ENCODE data around the gene PTPN22. TPM values are rescaled to one million over a fixed set of nuclear protein-coding genes. Genes with fewer than 3 reads are reported as not detected.

PTPN22 gene
- total RNA-seq, 4 donors from 2014 or later = 4.0 to 28.1 (median 11.2) TPM

- Histone ChIP-seq H3K27ac (no peak overlapping the region), H3K4me3 (no peak overlapping the region), H3K36me3 (peaks cover 0 to 5% (median 0%) of the 10 kb centered on the region in 4 donors), H3K4me1 (peaks cover 0 to 8% (median 0%) of the 10 kb centered on the region in 4 donors), H3K9me3 (no peaks in the 10 kb centered on the region), H3K27me3 (no peaks in the 10 kb centered on the region)
- no peak for DNase-seq
- intact Hi-C loops (cut with DNase I; ENCODE audit: low total_unique reads) (loop anchor here (5.0 kb wide), 1 partner anchor 67 kb away; the partner anchor contains the start of gene AP4B1), in situ Hi-C loops (cut with MboI; ENCODE audit: low pct_ligation_motif_present in 1 of 4, low pct_unique_long_range_greater_than_20kb in 1 of 4, low sequenced_read_pairs in 3 of 4) (loop anchor here (10.0 to 25.0 kb wide), 3 partner anchors 69 to 452 kb away; partner anchors contain the start of genes AP4B1 (in 1 of the 4), DCLRE1B (in 1 of the 4) and HIPK1 (in 1 of the 4))
- TF ChIP-seq POLR2AphosphoS5 (IDR thresholded peaks at IDR 0.05) (no peak), CTCF (IDR thresholded peaks at IDR 0.05) (peak; percentile 62 to 77 (median 67))
- 5 to 12% methylated on average over 4 of the region's 4 CpGs for WGBS, 2 donors (ENCODE audit: low coverage in 1 of 2)
These were observed 35.7 kb downstream of the PTPN22 start for GRCh38 chr1:113835686-113836290.

- Histone ChIP-seq H3K9me3 (no peaks in the 10 kb centered on the region), H3K4me1 (peaks cover 0 to 8% (median 0%) of the 10 kb centered on the region in 4 donors), H3K27ac (no peak overlapping the region), H3K4me3 (no peak overlapping the region), H3K27me3 (no peaks in the 10 kb centered on the region), H3K36me3 (peaks cover 0 to 5% (median 0%) of the 10 kb centered on the region in 4 donors)
- in situ Hi-C loops (cut with MboI; ENCODE audit: low pct_ligation_motif_present in 1 of 4, low pct_unique_long_range_greater_than_20kb in 1 of 4, low sequenced_read_pairs in 3 of 4) (loop anchor here (5.0 to 25.0 kb wide), 4 partner anchors 68 to 453 kb away; partner anchors contain the start of genes AP4B1 (in 2 of the 4), DCLRE1B (in 1 of the 4) and HIPK1 (in 1 of the 4)), intact Hi-C loops (cut with DNase I; ENCODE audit: low total_unique reads) (loop anchor here (5.0 kb wide), 1 partner anchor 68 kb away; the partner anchor contains the start of gene AP4B1)
- TF ChIP-seq EP300 (IDR thresholded peaks at IDR 0.05; ENCODE audit: low read depth) (no peak), CTCF (IDR thresholded peaks at IDR 0.05) (no peak), POLR2AphosphoS5 (IDR thresholded peaks at IDR 0.05) (no peak), POLR2A (IDR thresholded peaks at IDR 0.05) (no peak)
- WGBS, 2 donors (ENCODE audit: low coverage in 1 of 2) = 90 to 97% methylated on average over 1 to 2 of the region's 2 CpGs
- DNase-seq = no peak
These were observed 36.8 kb downstream of the PTPN22 start for GRCh38 chr1:113834716-113835115.

- TF ChIP-seq POLR2AphosphoS5 (IDR thresholded peaks at IDR 0.05) (no peak), EP300 (IDR thresholded peaks at IDR 0.05; ENCODE audit: low read depth) (no peak), CTCF (IDR thresholded peaks at IDR 0.05) (no peak), POLR2A (IDR thresholded peaks at IDR 0.05) (no peak)
- H3K4me3 ChIP-seq = no peak overlapping the region
- no peak overlapping the region for H3K27ac ChIP-seq
- no peaks in the 10 kb centered on the region for H3K27me3 ChIP-seq
- H3K4me1 ChIP-seq = no peaks in the 10 kb centered on the region
- no peaks in the 10 kb centered on the region for H3K36me3 ChIP-seq
- in situ Hi-C loops (cut with MboI; ENCODE audit: low pct_ligation_motif_present in 1 of 4, low pct_unique_long_range_greater_than_20kb in 1 of 4, low sequenced_read_pairs in 3 of 4) = loop anchor here (5.0 to 25.0 kb wide), 4 partner anchors 72 to 457 kb away; partner anchors contain the start of genes AP4B1 (in 2 of the 4), DCLRE1B (in 1 of the 4) and HIPK1 (in 1 of the 4)
- DNase-seq = no peak
- no peaks in the 10 kb centered on the region for H3K9me3 ChIP-seq
- intact Hi-C loops (cut with DNase I; ENCODE audit: low total_unique reads) = no loop called here
- WGBS, 2 donors (ENCODE audit: low coverage in 1 of 2) = 81 to 91% methylated on average over 3 of the region's 3 CpGs
These were observed 41.5 kb downstream of the PTPN22 start for GRCh38 chr1:113830039-113830438.

- H3K4me1 ChIP-seq = no peaks in the 10 kb centered on the region
- TF ChIP-seq POLR2A (IDR thresholded peaks at IDR 0.05) (no peak), POLR2AphosphoS5 (IDR thresholded peaks at IDR 0.05) (no peak), CTCF (IDR thresholded peaks at IDR 0.05) (no peak), EP300 (IDR thresholded peaks at IDR 0.05; ENCODE audit: low read depth) (no peak)
- WGBS, 2 donors (ENCODE audit: low coverage in 1 of 2) = 61 to 77% methylated on average over 1 of the region's 1 CpG
- H3K9me3 ChIP-seq = no peaks in the 10 kb centered on the region
- H3K27me3 ChIP-seq = no peaks in the 10 kb centered on the region
- DNase-seq = no peak
- no peak overlapping the region for H3K4me3 ChIP-seq
- in situ Hi-C loops (cut with MboI; ENCODE audit: low pct_ligation_motif_present in 1 of 4, low pct_unique_long_range_greater_than_20kb in 1 of 4, low sequenced_read_pairs in 3 of 4) (loop anchor here in 1 of 4 donors (25.0 kb wide), 1 partner anchor 685 kb away; no protein-coding TSS in a partner anchor), intact Hi-C loops (cut with DNase I; ENCODE audit: low total_unique reads) (no loop called here)
- peaks cover 0 to 4% (median 0%) of the 10 kb centered on the region in 4 donors for H3K36me3 ChIP-seq
- H3K27ac ChIP-seq = no peak overlapping the region
These were observed 49.6 kb downstream of the PTPN22 start for GRCh38 chr1:113821916-113822315.
